NCI-H1092 treated with DMSO at 0.1 percent for 48 hours (cell line): ENCODE results near the gene MSN.
"Not testable (repeated sequence)": the region's sequence is repeated elsewhere in the genome, so short reads cannot be mapped to it uniquely, and the experiment has no call there.

Experiments
- DNase-seq: peaks from one replicate; lab custom pipeline; 2025; lab: John Stamatoyannopoulos, UW

The MSN gene

GRCh38 chrX:65667503-65668376 lies at the start of gene MSN:
Gene MSN (plus strand): TSS chrX:65667654. CDS start chrX:65667842, 188 bp downstream.
- DNase-seq, result no peak

- DNase-seq, result not testable (repeated sequence)
Measured at GRCh38 chrX:65620096-65620705, 47.3 kb upstream of the MSN start.

- DNase-seq, result no peak
Measured at GRCh38 chrX:65630771-65631170, 36.7 kb upstream of the MSN start.

GRCh38 chrX:65633826-65634225 lies 33.6 kb upstream of the MSN start:
- DNase-seq, result no peak

GRCh38 chrX:65634732-65635131 lies 32.7 kb upstream of the MSN start:
- DNase-seq, result no peak

- DNase-seq, result no peak
Measured at GRCh38 chrX:65635378-65635777, 32.1 kb upstream of the MSN start.

- DNase-seq, result no peak
Measured at GRCh38 chrX:65635822-65636221, 31.6 kb upstream of the MSN start.

GRCh38 chrX:65636261-65636660 lies 31.2 kb upstream of the MSN start:
- DNase-seq, result not testable (repeated sequence)

GRCh38 chrX:65637335-65637734 lies 30.1 kb upstream of the MSN start:
- DNase-seq, result no peak

- DNase-seq, result no peak
Measured at GRCh38 chrX:65642914-65643491, 24.5 kb upstream of the MSN start.

GRCh38 chrX:65643531-65644052 lies 23.9 kb upstream of the MSN start:
- no peak for DNase-seq

- no peak for DNase-seq
Measured at GRCh38 chrX:65644621-65645289, 22.7 kb upstream of the MSN start.

- DNase-seq, result no peak
Measured at GRCh38 chrX:65647801-65648200, 19.7 kb upstream of the MSN start.

- no peak for DNase-seq
Measured at GRCh38 chrX:65652098-65652497, 15.4 kb upstream of the MSN start.

- DNase-seq, result not testable (repeated sequence)
Measured at GRCh38 chrX:65657009-65657441, 10.4 kb upstream of the MSN start.

- no peak for DNase-seq
Measured at GRCh38 chrX:65657659-65658058, 9.8 kb upstream of the MSN start.

GRCh38 chrX:65658229-65658628 lies 9.2 kb upstream of the MSN start:
- DNase-seq, result no peak

- DNase-seq, result no peak
Measured at GRCh38 chrX:65667157-65667502, 324 bp upstream of the MSN start.

GRCh38 chrX:65668377-65669310 lies 1.2 kb downstream of the MSN start:
- no peak for DNase-seq

GRCh38 chrX:65671286-65671685 lies 3.8 kb downstream of the MSN start:
- no peak for DNase-seq

- DNase-seq, result no peak
Measured at GRCh38 chrX:65671966-65672365, 4.5 kb downstream of the MSN start.
